Activated CD8-positive, alpha-beta T cell treated with anti-CD3 and anti-CD28 coated beads for 36 hours (primary cell): Measurements from ENCODE around the gene TUBGCP3. TPM values are rescaled to one million over a fixed set of nuclear protein-coding genes. Genes with fewer than 3 reads are reported as not detected.

ENCODE experiments used
- ATAC-seq: fragments of 200-7000 bp; cut with Tn5 transposase; one replicate; pipeline ENCODE4 v1.10.0; 2021; ENCODE audit warnings: mild to moderate bottlenecking, moderate library complexity
- CTCF ChIA-PET: fragments of 350-600 bp; sonication (Branson Sonifier 250); formaldehyde crosslinking; loops from one replicate; lab custom pipeline; 2021; ENCODE audit warnings: antibody characterized with exemption; lab: Charles Lee
- POLR2A ChIA-PET: fragments of 350-600 bp; sonication (Branson Sonifier 250); formaldehyde crosslinking; loops from one replicate; lab custom pipeline; 2021; ENCODE audit warnings: antibody characterized with exemption; lab: Charles Lee
- DNase-seq: peaks from one replicate; pipeline ENCODE4 v3.0.0-alpha.2; 2020
- H3K27ac Mint-ChIP-seq: one replicate; pipeline ENCODE4 v1.8.0; 2021; ENCODE audit warnings: mild to moderate bottlenecking, mixed read lengths
- H3K27me3 Mint-ChIP-seq: one replicate; pipeline ENCODE4 v1.8.0; 2021; ENCODE audit warnings: mixed read lengths
- H3K36me3 Mint-ChIP-seq: one replicate; pipeline ENCODE4 v1.8.0; 2021; ENCODE audit warnings: low read depth, mixed read lengths
- H3K4me1 Mint-ChIP-seq: one replicate; pipeline ENCODE4 v1.8.0; 2021; ENCODE audit warnings: low read depth, mixed read lengths
- H3K4me3 Mint-ChIP-seq: one replicate; pipeline ENCODE4 v1.8.0; 2021; ENCODE audit warnings: mild to moderate bottlenecking, moderate library complexity, mixed read lengths
- H3K9me3 Mint-ChIP-seq: one replicate; pipeline ENCODE4 v1.8.0; 2021; ENCODE audit warnings: mixed read lengths
- CTCF ChIP-seq: fragments of 200-600 bp; IDR thresholded peaks from one replicate; pipeline ENCODE4 v1.8.0; 2022; ENCODE audit warnings: antibody characterized with exemption, mild to moderate bottlenecking
- intact Hi-C: fragments of 100-400 bp; cut with micrococcal nuclease; formaldehyde crosslinking; loops from one replicate; pipeline ENCODE4 v1.10.0; 2022
- total RNA-seq, 2 experiments: library from RNA; stranded (reverse); gene quantifications; one replicate each; pipeline ENCODE4 v1.2.3, GENCODE V29; 2021

TUBGCP3 gene
- total RNA-seq, 2 experiments from 2014 or later, result 51.6 to 57.1 TPM

- CTCF ChIA-PET, result no interaction called here
- H3K4me3 Mint-ChIP-seq, result no peak overlapping the region
- no peak overlapping the region for H3K27ac Mint-ChIP-seq
- peaks cover 3% of the 10 kb centered on the region for H3K4me1 Mint-ChIP-seq
- H3K27me3 Mint-ChIP-seq, result peaks cover 2% of the 10 kb centered on the region
- H3K36me3 Mint-ChIP-seq, result no peaks in the 10 kb centered on the region
- intact Hi-C loops, result no loop called here
- H3K9me3 Mint-ChIP-seq, result no peaks in the 10 kb centered on the region
- DNase-seq (no peak), ATAC-seq (no peak)
- POLR2A ChIA-PET, result no interaction called here
- TF ChIP-seq CTCF, result no peak
Observed at GRCh38 chr13:112601371-112601770, 13.4 kb upstream of the TUBGCP3 start.

- POLR2A ChIA-PET, result no interaction called here
- peaks cover 7% of the 10 kb centered on the region for H3K27me3 Mint-ChIP-seq
- TF ChIP-seq CTCF, result no peak
- no peak overlapping the region for H3K27ac Mint-ChIP-seq
- CTCF ChIA-PET, result interaction anchor here (1.2 kb wide), 2 partner anchors 10 kb away, joined by 3 to 5 read pairs; no protein-coding TSS in a partner anchor
- H3K9me3 Mint-ChIP-seq, result peaks cover 4% of the 10 kb centered on the region
- no peak for ATAC-seq
- no peaks in the 10 kb centered on the region for H3K36me3 Mint-ChIP-seq
- H3K4me3 Mint-ChIP-seq, result no peak overlapping the region
- no peak for DNase-seq
- intact Hi-C loops, result no loop called here
- H3K4me1 Mint-ChIP-seq, result peaks cover 14% of the 10 kb centered on the region
Observed at GRCh38 chr13:112596235-112596634, 8.3 kb upstream of the TUBGCP3 start.

GRCh38 chr13:112592647-112593046, 4.7 kb upstream of the TUBGCP3 start:
- Mint-ChIP-seq H3K27ac (no peak overlapping the region), H3K4me1 (peaks cover 25% of the 10 kb centered on the region), H3K36me3 (peaks cover 7% of the 10 kb centered on the region), H3K9me3 (peaks cover 4% of the 10 kb centered on the region), H3K27me3 (peaks cover 7% of the 10 kb centered on the region), H3K4me3 (no peak overlapping the region)
- ChIA-PET CTCF (no interaction called here), POLR2A (no interaction called here)
- ATAC-seq, result no peak
- TF ChIP-seq CTCF, result no peak
- no peak for DNase-seq
- intact Hi-C loops, result no loop called here

- intact Hi-C loops, result no loop called here
- ATAC-seq (no peak), DNase-seq (no peak)
- CTCF ChIA-PET, result interaction anchor here (5.2 kb wide), 1 partner anchor 13 kb away, joined by 55 read pairs; no protein-coding TSS in a partner anchor
- H3K4me1 Mint-ChIP-seq, result peaks cover 27% of the 10 kb centered on the region
- H3K9me3 Mint-ChIP-seq, result peaks cover 4% of the 10 kb centered on the region
- peaks cover 7% of the 10 kb centered on the region for H3K27me3 Mint-ChIP-seq
- no peak overlapping the region for H3K4me3 Mint-ChIP-seq
- H3K36me3 Mint-ChIP-seq, result peaks cover 8% of the 10 kb centered on the region
- POLR2A ChIA-PET, result no interaction called here
- no peak for TF ChIP-seq CTCF
- no peak overlapping the region for H3K27ac Mint-ChIP-seq
Observed at GRCh38 chr13:112592181-112592580, 4.2 kb upstream of the TUBGCP3 start.

GRCh38 chr13:112588490-112589297, 741 bp upstream of the TUBGCP3 start:
- peak overlapping the region; percentile 93 for H3K4me3 Mint-ChIP-seq
- peaks cover 21% of the 10 kb centered on the region for H3K36me3 Mint-ChIP-seq
- peak overlapping the region; percentile 97 for H3K27ac Mint-ChIP-seq
- ChIA-PET CTCF (interaction anchor here (1.3 to 5.2 kb wide), 2 partner anchors 8 to 17 kb away, joined by 4 to 55 read pairs; no protein-coding TSS in a partner anchor), POLR2A (interaction anchor here (1.1 to 2.0 kb wide), 6 partner anchors 11 to 117 kb away, joined by 3 to 6 read pairs (median 3); no protein-coding TSS in a partner anchor)
- no peaks in the 10 kb centered on the region for H3K27me3 Mint-ChIP-seq
- DNase-seq, result peak; percentile 31
- H3K9me3 Mint-ChIP-seq, result no peaks in the 10 kb centered on the region
- ATAC-seq, result peak; percentile 4
- intact Hi-C loops, result no loop called here
- H3K4me1 Mint-ChIP-seq, result peaks cover 31% of the 10 kb centered on the region
- TF ChIP-seq CTCF, result no peak
